ENCODE measurements around the gene CRIP2. TPM values are rescaled to one million over a fixed set of nuclear protein-coding genes. Genes with fewer than 3 reads are reported as not detected.
A peak's percentile ranks its signal among the peaks of the same experiment; 100 is the strongest.

CRIP2 gene
- total RNA-seq, 1 experiment from 2014 or later = 50.5 TPM

GRCh38 chr14:105446971-105447370 is 27.6 kb upstream of the CRIP2 start:
- BruUV-seq (replicated peaks) = no TSS peak
- TF ChIP-seq CTCF (IDR thresholded peaks at IDR 0.05; ENCODE audit: unreplicated experiment) = no peak
- intact Hi-C loops (cut with micrococcal nuclease) = no loop called here
- no peaks in the 10 kb centered on the region for H3K27me3 Mint-ChIP-seq (ENCODE audit: insufficient read depth, unreplicated experiment)
- H3K9me3 Mint-ChIP-seq (ENCODE audit: unreplicated experiment) = no peaks in the 10 kb centered on the region
- ChIA-PET CTCF (no interaction called here), POLR2A (no interaction called here)
- H3K4me3 Mint-ChIP-seq (ENCODE audit: unreplicated experiment) = no peak overlapping the region
- peaks cover under 1% of the 10 kb centered on the region for H3K4me1 Mint-ChIP-seq (ENCODE audit: insufficient read depth, unreplicated experiment)
- no peak for DNase-seq (ENCODE audit: unreplicated experiment)
- H3K36me3 Mint-ChIP-seq (ENCODE audit: insufficient read depth, unreplicated experiment) = peaks cover 35% of the 10 kb centered on the region
- peak overlapping the region; percentile 23 for H3K27ac Mint-ChIP-seq (ENCODE audit: low read depth, unreplicated experiment)

GRCh38 chr14:105447651-105448640 is 26.7 kb upstream of the CRIP2 start:
- POLR2A ChIA-PET = no interaction called here
- no peak for DNase-seq (ENCODE audit: unreplicated experiment)
- H3K9me3 Mint-ChIP-seq (ENCODE audit: unreplicated experiment) = no peaks in the 10 kb centered on the region
- H3K4me3 Mint-ChIP-seq (ENCODE audit: unreplicated experiment) = no peak overlapping the region
- intact Hi-C loops (cut with micrococcal nuclease) = loop anchor here (1.0 kb wide), 1 partner anchor 42 kb away; no protein-coding TSS in a partner anchor
- no peak for TF ChIP-seq CTCF (IDR thresholded peaks at IDR 0.05; ENCODE audit: unreplicated experiment)
- no peaks in the 10 kb centered on the region for H3K27me3 Mint-ChIP-seq (ENCODE audit: insufficient read depth, unreplicated experiment)
- CTCF ChIA-PET = interaction anchor here (0.6 to 1.1 kb wide), 5 partner anchors 17 to 647 kb away, joined by 3 to 7 read pairs (median 3); partner anchors contain the start of gene ZBTB42
- no peaks in the 10 kb centered on the region for H3K4me1 Mint-ChIP-seq (ENCODE audit: insufficient read depth, unreplicated experiment)
- BruUV-seq (replicated peaks) = no TSS peak
- H3K27ac Mint-ChIP-seq (ENCODE audit: low read depth, unreplicated experiment) = no peak overlapping the region
- peaks cover 38% of the 10 kb centered on the region for H3K36me3 Mint-ChIP-seq (ENCODE audit: insufficient read depth, unreplicated experiment)

GRCh38 chr14:105448706-105449111 is 25.9 kb upstream of the CRIP2 start:
- intact Hi-C loops (cut with micrococcal nuclease) = loop anchor here (1.0 kb wide), 1 partner anchor 42 kb away; no protein-coding TSS in a partner anchor
- TF ChIP-seq CTCF (IDR thresholded peaks at IDR 0.05; ENCODE audit: unreplicated experiment) = peak; percentile 78
- no TSS peak for BruUV-seq (replicated peaks)

GRCh38 chr14:105449276-105450122 is 25.1 kb upstream of the CRIP2 start:
- ChIA-PET POLR2A (no interaction called here), CTCF (no interaction called here)
- Mint-ChIP-seq H3K9me3 (ENCODE audit: unreplicated experiment) (no peaks in the 10 kb centered on the region), H3K4me3 (ENCODE audit: unreplicated experiment) (no peak overlapping the region), H3K4me1 (ENCODE audit: insufficient read depth, unreplicated experiment) (no peaks in the 10 kb centered on the region), H3K36me3 (ENCODE audit: insufficient read depth, unreplicated experiment) (peaks cover 47% of the 10 kb centered on the region), H3K27me3 (ENCODE audit: insufficient read depth, unreplicated experiment) (no peaks in the 10 kb centered on the region), H3K27ac (ENCODE audit: low read depth, unreplicated experiment) (no peak overlapping the region)
- intact Hi-C loops (cut with micrococcal nuclease) = no loop called here
- no peak for DNase-seq (ENCODE audit: unreplicated experiment)
- no peak for TF ChIP-seq CTCF (IDR thresholded peaks at IDR 0.05; ENCODE audit: unreplicated experiment)
- BruUV-seq (replicated peaks) = no TSS peak

More at GRCh38 chr14:105448706-105449111, 25.9 kb upstream of the CRIP2 start:
- no peak overlapping the region for H3K4me3 Mint-ChIP-seq (ENCODE audit: unreplicated experiment)
- H3K27ac Mint-ChIP-seq (ENCODE audit: low read depth, unreplicated experiment) = no peak overlapping the region
- ChIA-PET POLR2A (no interaction called here), CTCF (interaction anchor here (0.6 to 1.1 kb wide), 5 partner anchors 18 to 648 kb away, joined by 3 to 7 read pairs (median 3); partner anchors contain the start of gene ZBTB42)
- DNase-seq (ENCODE audit: unreplicated experiment) = peak; percentile 48
- no peaks in the 10 kb centered on the region for H3K9me3 Mint-ChIP-seq (ENCODE audit: unreplicated experiment)
- no peaks in the 10 kb centered on the region for H3K4me1 Mint-ChIP-seq (ENCODE audit: insufficient read depth, unreplicated experiment)
- H3K36me3 Mint-ChIP-seq (ENCODE audit: insufficient read depth, unreplicated experiment) = peaks cover 39% of the 10 kb centered on the region
- no peaks in the 10 kb centered on the region for H3K27me3 Mint-ChIP-seq (ENCODE audit: insufficient read depth, unreplicated experiment)

Measured in MCF 10A (cell line).